Measurements from ENCODE around the gene RUSF1. TPM values are rescaled to one million over a fixed set of nuclear protein-coding genes. Genes with fewer than 3 reads are reported as not detected.
A peak's percentile ranks its signal among the peaks of the same experiment; 100 is the strongest.

Gene RUSF1
- total and polyA plus RNA-seq, 2 donors from 2014 or later = 51.8 to 69.2 TPM

DNA sequence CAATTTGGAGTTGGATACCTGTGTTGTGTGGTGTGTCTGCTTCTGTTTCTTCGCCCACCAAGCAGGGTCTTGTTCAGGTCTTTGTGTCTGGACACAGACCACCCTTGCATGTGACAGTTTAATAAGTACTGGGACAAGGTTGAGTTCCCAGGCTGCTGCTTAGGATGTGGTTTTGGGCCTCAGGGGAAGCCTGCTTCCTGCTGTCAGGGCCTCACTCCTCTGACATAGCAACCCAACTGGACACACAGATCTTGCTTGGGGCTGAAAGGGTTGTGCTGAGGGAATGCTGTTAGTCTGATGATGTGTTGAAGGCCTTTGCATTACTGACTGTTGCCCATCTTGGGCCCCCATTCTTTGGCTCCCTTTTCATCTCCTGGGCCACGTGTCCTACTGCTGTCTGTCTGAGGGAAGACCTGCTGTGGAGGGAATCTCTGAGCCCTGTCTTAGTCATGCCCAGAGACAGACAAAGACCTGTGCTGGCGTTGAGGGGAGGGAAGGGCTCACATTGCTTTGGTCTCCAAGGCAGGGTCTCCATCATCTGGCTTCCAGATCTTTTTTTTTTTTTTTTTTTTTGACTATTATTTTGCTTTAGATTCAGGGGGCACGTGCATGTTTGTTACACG, 40.9 kb downstream of the RUSF1 start:
- Histone ChIP-seq H3K27ac (ENCODE audit: low read depth in 2 of 2, low read length in 2 of 2) (peak overlapping the region; percentile 51 to 60), H3K27me3 (ENCODE audit: control insufficient read depth, insufficient read depth, low read length) (no peaks in the 10 kb centered on the region), H3K4me3 (ENCODE audit: low read length in 3 of 3) (no peak overlapping the region), H3K36me3 (ENCODE audit: control insufficient read depth in 2 of 3, insufficient read depth in 3 of 3, low read length in 3 of 3) (peaks cover 0 to 10% (median 0%) of the 10 kb centered on the region in 3 donors), H3K9ac (ENCODE audit: low read length in 3 of 3) (no peak overlapping the region), H3K4me1 (ENCODE audit: control insufficient read depth in 2 of 3, insufficient read depth in 2 of 3, low read depth in 1 of 3, low read length in 3 of 3) (peaks cover 0 to 7% (median 0%) of the 10 kb centered on the region in 3 donors), H3K9me3 (ENCODE audit: control insufficient read depth in 2 of 3, insufficient read depth in 1 of 3, low read length in 3 of 3) (no peaks in the 10 kb centered on the region)
- intact Hi-C loops (cut with DNase I) = no loop called here
- TF ChIP-seq, protein P1, sequence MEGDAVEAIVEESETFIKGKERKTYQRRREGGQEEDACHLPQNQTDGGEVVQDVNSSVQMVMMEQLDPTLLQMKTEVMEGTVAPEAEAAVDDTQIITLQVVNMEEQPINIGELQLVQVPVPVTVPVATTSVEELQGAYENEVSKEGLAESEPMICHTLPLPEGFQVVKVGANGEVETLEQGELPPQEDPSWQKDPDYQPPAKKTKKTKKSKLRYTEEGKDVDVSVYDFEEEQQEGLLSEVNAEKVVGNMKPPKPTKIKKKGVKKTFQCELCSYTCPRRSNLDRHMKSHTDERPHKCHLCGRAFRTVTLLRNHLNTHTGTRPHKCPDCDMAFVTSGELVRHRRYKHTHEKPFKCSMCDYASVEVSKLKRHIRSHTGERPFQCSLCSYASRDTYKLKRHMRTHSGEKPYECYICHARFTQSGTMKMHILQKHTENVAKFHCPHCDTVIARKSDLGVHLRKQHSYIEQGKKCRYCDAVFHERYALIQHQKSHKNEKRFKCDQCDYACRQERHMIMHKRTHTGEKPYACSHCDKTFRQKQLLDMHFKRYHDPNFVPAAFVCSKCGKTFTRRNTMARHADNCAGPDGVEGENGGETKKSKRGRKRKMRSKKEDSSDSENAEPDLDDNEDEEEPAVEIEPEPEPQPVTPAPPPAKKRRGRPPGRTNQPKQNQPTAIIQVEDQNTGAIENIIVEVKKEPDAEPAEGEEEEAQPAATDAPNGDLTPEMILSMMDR (IDR thresholded peaks at IDR 0.05; ENCODE audit: borderline replicate concordance, extremely low read depth, insufficient read depth) = no peak
- peak in 1 of 5 donors; percentile 16 for DNase-seq
- no peak for FAIRE-seq

- DNase-seq = peak in 1 of 5 donors; percentile 80
- FAIRE-seq = no peak
Observed at GRCh38 chr16:31466381-31466841, 41.8 kb downstream of the RUSF1 start.

DNA sequence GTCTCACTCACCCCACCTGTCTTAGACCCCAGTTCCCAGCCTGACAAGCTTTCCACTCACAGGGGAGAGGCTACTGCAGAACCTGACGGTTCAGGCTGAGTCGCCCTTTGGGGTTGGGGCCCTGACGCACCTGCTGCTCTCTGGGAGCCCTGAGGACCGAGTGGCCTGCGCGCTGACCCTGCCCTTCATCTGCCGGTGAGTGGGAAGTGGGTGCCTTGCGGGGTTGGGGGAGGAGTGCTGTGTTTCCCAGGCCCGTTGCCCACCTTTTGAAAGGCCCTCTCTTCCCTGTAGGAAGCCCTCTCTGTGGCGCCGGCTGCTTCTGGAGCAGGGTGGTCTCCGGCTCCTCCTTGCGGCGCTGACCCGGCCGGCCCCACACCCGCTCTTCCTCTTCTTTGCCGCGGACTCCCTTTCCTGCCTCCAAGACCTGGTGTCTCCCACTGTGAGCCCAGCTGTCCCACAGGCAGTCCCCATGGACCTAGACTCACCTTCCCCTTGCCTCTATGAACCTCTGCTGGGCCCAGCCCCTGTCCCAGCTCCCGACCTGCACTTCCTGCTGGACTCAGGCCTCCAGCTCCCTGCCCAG, 42.3 kb downstream of the RUSF1 start:
- H3K36me3 ChIP-seq (ENCODE audit: control insufficient read depth in 2 of 3, insufficient read depth in 3 of 3, low read length in 3 of 3) = peaks cover 0 to 10% (median 2%) of the 10 kb centered on the region in 3 donors
- H3K9me3 ChIP-seq (ENCODE audit: control insufficient read depth in 2 of 3, insufficient read depth in 1 of 3, low read length in 3 of 3) = no peaks in the 10 kb centered on the region
- TF ChIP-seq, protein P1 (IDR thresholded peaks at IDR 0.05; ENCODE audit: borderline replicate concordance, extremely low read depth, insufficient read depth) = no peak
- H3K4me1 ChIP-seq (ENCODE audit: control insufficient read depth in 2 of 3, insufficient read depth in 2 of 3, low read depth in 1 of 3, low read length in 3 of 3) = peaks cover 0 to 6% (median 0%) of the 10 kb centered on the region in 3 donors
- no peaks in the 10 kb centered on the region for H3K27me3 ChIP-seq (ENCODE audit: control insufficient read depth, insufficient read depth, low read length)
- FAIRE-seq (no peak), DNase-seq (peak in 1 of 5 donors; percentile 49)
- H3K9ac ChIP-seq (ENCODE audit: low read length in 3 of 3) = no peak overlapping the region
- no peak overlapping the region for H3K27ac ChIP-seq (ENCODE audit: low read depth in 2 of 2, low read length in 2 of 2)
- intact Hi-C loops (cut with DNase I) = no loop called here
- no peak overlapping the region for H3K4me3 ChIP-seq (ENCODE audit: low read length in 3 of 3)

More at GRCh38 chr16:31466381-31466841, 41.8 kb downstream of the RUSF1 start:
- H3K4me1 ChIP-seq (ENCODE audit: control insufficient read depth in 2 of 3, insufficient read depth in 2 of 3, low read depth in 1 of 3, low read length in 3 of 3) = peaks cover 0 to 9% (median 0%) of the 10 kb centered on the region in 3 donors
- H3K4me3 ChIP-seq (ENCODE audit: low read length in 3 of 3) = no peak overlapping the region
- H3K36me3 ChIP-seq (ENCODE audit: control insufficient read depth in 2 of 3, insufficient read depth in 3 of 3, low read length in 3 of 3) = peaks cover 0 to 10% (median 2%) of the 10 kb centered on the region in 3 donors
- H3K27ac ChIP-seq (ENCODE audit: low read depth in 2 of 2, low read length in 2 of 2) = peak overlapping the region in 1 of 2 donors; percentile 51
- TF ChIP-seq, protein P1 (IDR thresholded peaks at IDR 0.05; ENCODE audit: borderline replicate concordance, extremely low read depth, insufficient read depth) = no peak
- intact Hi-C loops (cut with DNase I) = no loop called here
- no peaks in the 10 kb centered on the region for H3K9me3 ChIP-seq (ENCODE audit: control insufficient read depth in 2 of 3, insufficient read depth in 1 of 3, low read length in 3 of 3)
- no peaks in the 10 kb centered on the region for H3K27me3 ChIP-seq (ENCODE audit: control insufficient read depth, insufficient read depth, low read length)
- no peak overlapping the region for H3K9ac ChIP-seq (ENCODE audit: low read length in 3 of 3)
